Bronchial epithelial cell (primary cell): ENCODE measurements around the gene SUN1. TPM values are rescaled to one million over a fixed set of nuclear protein-coding genes. Genes with fewer than 3 reads are reported as not detected.
"Not testable (repeated sequence)": the region's sequence is repeated elsewhere in the genome, so short reads cannot be mapped to it uniquely, and the experiment has no call there.

ENCODE experiments used
- DNase-seq: peaks from one replicate; pipeline ENCODE4 v3.0.0-alpha.2; 2010; ENCODE audit warnings: low read depth
- FAIRE-seq: peaks from 2 replicates; lab custom pipeline; 2011; peaks lifted over from hg19 to GRCh38; lab: Jason Lieb, UNC
- H3K27me3 ChIP-seq: 2 replicates; pipeline ENCODE4 v1.5.1; 2011; ENCODE audit warnings: low read length; ENCODE audit not compliant: control insufficient read depth, insufficient read depth
- H3K36me3 ChIP-seq: 2 replicates; pipeline ENCODE4 v1.5.1; 2011; ENCODE audit warnings: low read length; ENCODE audit not compliant: control insufficient read depth, insufficient read depth
- H3K4me3 ChIP-seq: 2 replicates; pipeline ENCODE4 v1.5.1; 2011; ENCODE audit warnings: mild to moderate bottlenecking, low read depth, low read length, control low read depth
- CTCF ChIP-seq: IDR thresholded peaks from 2 replicates; pipeline ENCODE4 v1.5.1; 2011; ENCODE audit warnings: mild to moderate bottlenecking, moderate library complexity, low read length, control low read depth, inconsistent platforms; ENCODE audit not compliant: insufficient read depth, severe bottlenecking
- total RNA-seq: library from RNA; depleted of rRNA; stranded (reverse); fragments of >200 nt; gene quantifications from 2 replicates; pipeline ENCODE4 v1.2.1, GENCODE V29; 2014

The SUN1 gene
- total RNA-seq, 1 donor from 2014 or later, result 176 TPM

GRCh38 chr7:908159-908581, 75.9 kb downstream of the SUN1 start:
- no peak overlapping the region for H3K4me3 ChIP-seq
- no peak for TF ChIP-seq CTCF
- DNase-seq, result no peak
- H3K36me3 ChIP-seq, result no peaks in the 10 kb centered on the region
- H3K27me3 ChIP-seq, result no peaks in the 10 kb centered on the region
- no peak for FAIRE-seq

- not testable (repeated sequence) for H3K27me3 ChIP-seq, H3K36me3 ChIP-seq, FAIRE-seq, DNase-seq
- TF ChIP-seq CTCF, result peak; percentile 86
- H3K4me3 ChIP-seq, result peak overlapping the region; percentile 17
Observed at GRCh38 chr7:908591-909357, 76.5 kb downstream of the SUN1 start.

- no peak for TF ChIP-seq CTCF
- no peak overlapping the region for H3K4me3 ChIP-seq
- FAIRE-seq, result no peak
Observed at GRCh38 chr7:909358-910329, 77.4 kb downstream of the SUN1 start.

GRCh38 chr7:910441-910861, 78.2 kb downstream of the SUN1 start:
- H3K27me3 ChIP-seq, result no peaks in the 10 kb centered on the region
- no peaks in the 10 kb centered on the region for H3K36me3 ChIP-seq
- no peak overlapping the region for H3K4me3 ChIP-seq
- TF ChIP-seq CTCF, result no peak
- DNase-seq, result no peak
- no peak for FAIRE-seq

More at GRCh38 chr7:909358-910329, 77.4 kb downstream of the SUN1 start:
- no peaks in the 10 kb centered on the region for H3K36me3 ChIP-seq
- H3K27me3 ChIP-seq, result no peaks in the 10 kb centered on the region
- DNase-seq, result no peak

GRCh38 chr7:910931-911431, 78.7 kb downstream of the SUN1 start:
- FAIRE-seq (no peak), DNase-seq (no peak)
- Histone ChIP-seq H3K27me3 (no peaks in the 10 kb centered on the region), H3K36me3 (no peaks in the 10 kb centered on the region), H3K4me3 (no peak overlapping the region)
- no peak for TF ChIP-seq CTCF
